Stomach (tissue), 4 donors: ENCODE data around the gene SLC6A11.

ENCODE experiments used
- EP300 ChIP-seq: sonication (generic); formaldehyde crosslinking; IDR thresholded peaks from one replicate; pipeline ENCODE4 v1.6.1; 2017; ENCODE audit warnings: antibody characterized with exemption
- POLR2A ChIP-seq, 4 donors: fragments of 450-650 bp; IDR thresholded peaks; one replicate each; pipeline ENCODE4 v1.6.1; 2016; ENCODE audit warnings: antibody characterized with exemption in 4 of 4, control low read depth in 2 of 4, mild to moderate bottlenecking in 1 of 4, moderate library complexity in 1 of 4
- POLR2AphosphoS5 ChIP-seq, 3 donors: sonication (generic); formaldehyde crosslinking; IDR thresholded peaks; one replicate each; pipeline ENCODE4 v1.6.1; 2016; ENCODE audit warnings: antibody characterized with exemption in 3 of 3
- TF ChIP-seq, protein P1 (sequence below), 7 experiments: fragments of 450-650 bp in 4 of 7; fragments of 200-600 bp in 3 of 7; sonication (generic) in 3 of 7; IDR thresholded peaks; one replicate each; pipeline ENCODE4 v1.5.1; 2016 to 2019; ENCODE audit warnings: antibody characterized with exemption in 7 of 7, control low read depth in 2 of 7, mild to moderate bottlenecking in 1 of 7

GRCh38 chr3:10912786-10913185 lies 96.8 kb downstream of the SLC6A11 start:
- TF ChIP-seq, protein P1, sequence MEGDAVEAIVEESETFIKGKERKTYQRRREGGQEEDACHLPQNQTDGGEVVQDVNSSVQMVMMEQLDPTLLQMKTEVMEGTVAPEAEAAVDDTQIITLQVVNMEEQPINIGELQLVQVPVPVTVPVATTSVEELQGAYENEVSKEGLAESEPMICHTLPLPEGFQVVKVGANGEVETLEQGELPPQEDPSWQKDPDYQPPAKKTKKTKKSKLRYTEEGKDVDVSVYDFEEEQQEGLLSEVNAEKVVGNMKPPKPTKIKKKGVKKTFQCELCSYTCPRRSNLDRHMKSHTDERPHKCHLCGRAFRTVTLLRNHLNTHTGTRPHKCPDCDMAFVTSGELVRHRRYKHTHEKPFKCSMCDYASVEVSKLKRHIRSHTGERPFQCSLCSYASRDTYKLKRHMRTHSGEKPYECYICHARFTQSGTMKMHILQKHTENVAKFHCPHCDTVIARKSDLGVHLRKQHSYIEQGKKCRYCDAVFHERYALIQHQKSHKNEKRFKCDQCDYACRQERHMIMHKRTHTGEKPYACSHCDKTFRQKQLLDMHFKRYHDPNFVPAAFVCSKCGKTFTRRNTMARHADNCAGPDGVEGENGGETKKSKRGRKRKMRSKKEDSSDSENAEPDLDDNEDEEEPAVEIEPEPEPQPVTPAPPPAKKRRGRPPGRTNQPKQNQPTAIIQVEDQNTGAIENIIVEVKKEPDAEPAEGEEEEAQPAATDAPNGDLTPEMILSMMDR (IDR thresholded peaks at IDR 0.05) = no peak
- TF ChIP-seq POLR2A (IDR thresholded peaks at IDR 0.05) (no peak), EP300 (no peak), POLR2AphosphoS5 (IDR thresholded peaks at IDR 0.05) (no peak)
